Skin epidermis (tissue), 12 donors: Measurements from ENCODE around the gene TSPAN18.
A peak's percentile ranks its signal among the peaks of the same experiment; 100 is the strongest.

ENCODE experiments used
- H3K27ac ChIP-seq, 21 experiments: fragments of 200-600 bp; sonication (generic) in 11 of 21; one replicate each; pipeline ENCODE4 v1.5.0; 2020; ENCODE audit warnings: mild to moderate bottlenecking in 3 of 21, inconsistent platforms in 2 of 21, moderate library complexity in 2 of 21
- H3K4me3 ChIP-seq, 7 experiments: fragments of 200-600 bp; sonication (generic) in 2 of 7; one replicate each; pipeline ENCODE4 v1.5.0; 2020; ENCODE audit warnings: inconsistent platforms in 2 of 7, mild to moderate bottlenecking in 2 of 7, moderate library complexity in 1 of 7

TSPAN18 gene

DNA sequence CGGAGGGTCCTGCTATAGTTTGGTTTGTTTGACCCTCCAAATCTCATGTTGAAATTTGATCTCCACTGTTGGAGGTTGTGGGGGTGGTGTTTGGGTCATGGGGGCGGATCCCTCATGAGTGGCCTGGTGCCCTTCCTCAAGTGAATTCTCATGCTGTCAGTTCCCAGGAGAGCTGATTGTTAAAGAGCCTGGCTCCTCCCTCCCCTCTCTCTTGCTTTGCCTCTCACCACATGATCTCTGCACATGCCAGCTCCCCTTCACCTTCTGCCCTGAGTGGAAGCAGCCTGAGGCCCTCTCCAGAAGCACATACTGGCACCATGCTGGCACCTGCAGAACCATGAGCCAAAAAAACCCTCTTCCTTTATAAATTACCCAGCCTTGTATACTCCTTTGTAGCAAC lies 7.1 kb downstream of the TSPAN18 start:
- no peak overlapping the region for H3K27ac ChIP-seq
- no peak overlapping the region for H3K4me3 ChIP-seq

DNA sequence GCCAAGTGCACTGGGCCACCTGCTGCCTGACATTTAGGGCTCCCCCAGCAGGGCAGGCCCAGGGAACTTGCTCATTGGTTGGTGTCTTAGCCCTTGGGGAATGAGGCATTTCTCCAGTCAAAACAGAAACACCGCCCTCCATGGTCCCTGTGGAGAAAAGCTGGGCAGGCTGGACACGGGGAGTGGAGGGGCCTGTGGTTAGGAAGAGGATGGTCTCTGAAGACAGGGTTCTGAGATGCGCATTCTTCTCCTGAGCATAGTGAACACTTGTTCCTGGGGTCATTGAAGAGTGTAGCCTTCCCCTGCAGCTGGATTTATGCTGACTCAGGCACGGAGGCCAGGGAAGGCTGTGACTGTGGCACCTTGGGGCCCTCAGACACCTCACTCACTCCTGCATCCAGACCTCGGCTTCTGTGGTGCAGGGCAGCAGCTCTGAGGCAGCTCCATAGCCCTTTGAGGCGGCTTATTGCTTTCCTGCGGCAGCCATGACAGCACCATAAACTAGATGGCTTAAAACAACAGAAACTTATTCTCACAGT lies 8.2 kb downstream of the TSPAN18 start:
- Histone ChIP-seq H3K4me3 (no peak overlapping the region), H3K27ac (peak overlapping the region in 1 of 21 experiments; percentile 25)

DNA sequence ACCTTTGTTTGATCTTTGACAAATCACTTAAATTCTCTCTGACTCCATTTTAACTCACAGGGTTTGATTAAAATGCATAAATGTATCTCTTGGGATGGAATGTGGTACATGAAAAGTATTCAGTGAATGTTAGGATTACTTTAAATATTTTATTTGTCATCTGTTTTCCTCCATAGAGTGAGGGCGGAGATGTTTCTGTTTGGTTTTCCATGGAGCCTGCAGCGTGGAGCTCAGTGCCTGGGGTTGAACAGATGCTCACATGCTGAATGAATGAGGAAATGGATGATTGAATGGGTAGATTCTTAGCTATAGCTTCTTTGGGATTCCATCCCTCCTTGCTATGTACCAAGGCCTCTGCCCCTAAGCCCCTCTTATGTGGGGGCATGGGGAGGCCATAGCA lies 10.0 kb downstream of the TSPAN18 start:
- Histone ChIP-seq H3K27ac (no peak overlapping the region), H3K4me3 (no peak overlapping the region)

DNA sequence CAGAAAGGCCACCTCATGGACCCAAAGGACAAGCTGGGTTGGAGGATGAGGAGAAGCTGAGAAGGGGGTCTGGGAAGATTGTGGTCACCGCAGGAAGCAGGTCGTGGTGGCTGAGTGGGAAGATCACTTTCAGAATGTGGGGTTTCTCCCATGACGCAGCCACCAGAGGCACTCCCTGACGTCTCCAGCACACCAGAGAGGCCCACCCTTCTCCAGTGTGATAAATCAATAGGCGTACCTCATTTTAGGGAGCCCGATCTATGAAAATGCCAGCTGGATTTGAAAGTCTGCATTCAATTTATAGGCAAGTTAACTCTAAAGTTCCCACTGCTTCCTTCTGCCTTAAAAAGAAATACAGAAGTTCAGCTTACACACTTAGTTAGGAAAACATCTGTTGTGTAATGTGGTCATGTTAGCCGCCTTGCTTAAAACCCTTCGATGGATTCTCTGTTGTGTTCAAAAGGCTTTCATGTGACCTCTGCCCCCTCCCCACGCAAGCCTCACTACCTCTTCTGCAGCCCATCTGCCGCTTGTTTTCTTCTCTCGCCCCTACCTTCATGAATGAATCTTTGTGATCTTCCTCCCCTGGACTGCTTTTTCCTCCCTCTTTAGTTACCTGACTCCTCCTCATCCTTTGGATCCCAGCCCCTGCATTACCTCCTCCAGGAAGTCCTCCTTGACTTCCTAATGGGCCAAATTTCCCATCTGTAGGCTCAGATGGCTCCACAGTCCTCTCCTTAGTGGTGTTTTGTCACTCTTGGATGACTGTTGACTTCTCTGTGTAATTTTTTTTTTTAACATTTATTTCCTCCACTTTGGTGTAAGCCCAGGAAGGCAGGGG lies 10.7 kb downstream of the TSPAN18 start:
- Histone ChIP-seq H3K27ac (no peak overlapping the region), H3K4me3 (no peak overlapping the region)

DNA sequence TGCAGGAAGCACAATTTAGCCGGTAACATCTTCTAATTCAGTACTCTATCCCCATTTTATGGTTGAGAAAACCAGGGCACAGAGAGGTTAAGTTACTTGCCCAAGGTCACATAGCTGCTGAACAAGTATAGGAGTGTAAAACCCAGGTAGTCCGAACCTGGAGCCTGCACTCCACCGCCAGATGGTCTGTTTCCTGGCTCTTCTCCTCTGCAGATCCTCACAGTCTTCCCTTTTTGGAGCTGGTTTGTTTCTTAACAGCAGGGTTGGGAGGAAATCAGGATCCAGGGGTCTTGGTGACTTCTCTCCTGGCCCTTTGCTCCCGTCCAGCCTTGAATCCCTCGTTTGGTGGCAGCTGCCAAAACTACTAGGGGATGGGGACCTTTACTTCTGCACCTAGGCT lies 12.0 kb downstream of the TSPAN18 start:
- H3K27ac ChIP-seq: no peak overlapping the region
- no peak overlapping the region for H3K4me3 ChIP-seq

DNA sequence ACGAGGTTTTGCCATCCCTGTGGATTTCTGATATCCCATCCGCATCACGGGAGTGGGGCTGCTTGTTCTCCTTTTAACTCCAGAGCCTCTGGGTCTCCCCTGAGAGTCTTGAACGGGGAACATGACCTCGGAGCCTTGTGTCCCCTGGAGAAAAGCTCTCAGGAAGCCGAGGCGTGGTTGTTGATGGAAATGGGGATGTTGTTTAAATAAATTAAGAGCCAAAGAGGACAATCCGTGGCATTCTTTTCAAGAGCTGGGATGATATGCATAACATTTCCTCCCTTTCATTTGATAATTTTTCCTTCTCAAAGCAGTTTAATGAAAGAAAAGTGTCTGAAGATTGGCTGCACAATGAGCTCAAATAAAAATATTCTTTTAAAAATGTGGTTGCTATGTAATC lies 14.2 kb downstream of the TSPAN18 start:
- no peak overlapping the region for H3K4me3 ChIP-seq
- peak overlapping the region in 1 of 21 experiments; percentile 19 for H3K27ac ChIP-seq

DNA sequence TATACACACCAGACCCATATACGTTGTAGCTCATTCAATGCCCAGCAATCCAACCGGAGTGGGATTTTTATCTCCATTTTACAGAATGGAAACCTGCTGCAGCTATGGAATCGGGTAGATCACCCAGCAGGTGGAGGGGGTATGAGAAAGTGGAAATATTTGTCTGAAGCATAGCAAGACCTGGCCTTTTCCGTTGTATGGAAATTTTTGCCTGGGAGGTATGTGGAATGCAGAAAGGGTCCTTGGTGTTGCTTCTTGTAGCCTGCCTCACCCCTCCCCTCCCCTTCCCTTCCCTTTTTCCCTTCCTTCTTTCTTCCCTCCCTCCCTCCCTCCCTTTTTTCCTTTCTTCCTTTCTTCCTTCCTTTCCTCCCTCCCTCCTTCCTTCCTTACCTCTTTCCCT lies 15.2 kb downstream of the TSPAN18 start:
- no peak overlapping the region for H3K27ac ChIP-seq

DNA sequence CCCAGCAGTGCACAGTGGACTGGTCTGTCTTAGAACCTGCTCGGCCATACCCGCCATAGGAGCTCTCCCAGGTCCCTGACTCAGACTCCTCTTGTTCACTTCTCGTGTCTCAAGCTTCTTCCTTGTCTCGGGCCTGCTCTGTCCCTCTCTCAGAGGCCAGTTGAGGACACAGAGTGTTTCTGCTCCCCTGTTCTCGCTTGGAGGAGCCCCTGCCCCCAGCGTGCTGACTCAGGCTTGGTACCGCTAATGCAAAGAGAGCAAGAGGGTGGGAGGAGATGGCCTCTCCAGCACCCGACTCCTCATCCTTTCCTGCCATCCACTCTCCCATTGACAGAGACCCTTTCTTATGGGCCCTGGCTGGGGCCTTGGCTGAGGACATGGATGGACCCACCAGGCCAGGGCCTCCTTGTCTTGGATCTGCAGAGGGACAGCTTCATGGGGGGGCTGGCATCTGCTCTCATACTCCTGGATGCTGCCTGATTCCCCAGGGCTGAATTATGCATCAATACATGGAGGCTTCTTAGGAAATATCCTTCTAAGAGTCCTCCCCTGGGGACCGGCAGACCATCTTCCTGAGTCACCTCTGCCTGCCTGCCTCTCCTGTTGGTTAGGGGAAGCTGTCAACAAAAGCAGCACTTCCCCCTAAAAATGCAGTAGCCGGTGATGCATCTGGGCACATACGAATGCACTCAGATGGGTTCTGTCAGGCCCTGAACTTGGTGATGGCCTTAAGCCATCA lies 15.9 kb downstream of the TSPAN18 start:
- no peak overlapping the region for H3K4me3 ChIP-seq
- peak overlapping the region in 3 of 21 experiments; percentile 17 to 61 (median 55) for H3K27ac ChIP-seq

More for the DNA sequence above, 15.2 kb downstream of the TSPAN18 start:
- H3K4me3 ChIP-seq: no peak overlapping the region

DNA sequence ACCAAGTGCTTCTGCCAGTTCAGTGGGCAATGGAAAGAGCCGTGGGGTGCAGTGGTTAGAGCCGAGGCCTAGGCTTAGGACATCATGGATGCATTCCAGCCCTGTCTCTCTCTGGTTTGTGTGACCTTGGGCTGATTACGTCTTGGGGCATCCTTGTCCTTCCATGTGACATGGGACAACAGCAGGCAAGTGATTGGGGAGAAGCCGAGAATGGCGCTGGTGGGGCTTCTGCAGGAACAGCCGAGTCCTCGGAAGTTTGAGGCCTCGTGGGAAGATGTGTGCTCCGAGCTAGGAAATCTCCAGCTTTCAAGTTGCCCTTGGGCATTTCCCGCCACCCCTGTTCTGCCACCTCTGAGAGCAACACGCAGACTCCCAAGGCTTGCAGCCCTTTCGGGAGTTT lies 16.6 kb downstream of the TSPAN18 start:
- Histone ChIP-seq H3K27ac (peak overlapping the region in 6 of 21 experiments; percentile 17 to 61 (median 30)), H3K4me3 (no peak overlapping the region)

DNA sequence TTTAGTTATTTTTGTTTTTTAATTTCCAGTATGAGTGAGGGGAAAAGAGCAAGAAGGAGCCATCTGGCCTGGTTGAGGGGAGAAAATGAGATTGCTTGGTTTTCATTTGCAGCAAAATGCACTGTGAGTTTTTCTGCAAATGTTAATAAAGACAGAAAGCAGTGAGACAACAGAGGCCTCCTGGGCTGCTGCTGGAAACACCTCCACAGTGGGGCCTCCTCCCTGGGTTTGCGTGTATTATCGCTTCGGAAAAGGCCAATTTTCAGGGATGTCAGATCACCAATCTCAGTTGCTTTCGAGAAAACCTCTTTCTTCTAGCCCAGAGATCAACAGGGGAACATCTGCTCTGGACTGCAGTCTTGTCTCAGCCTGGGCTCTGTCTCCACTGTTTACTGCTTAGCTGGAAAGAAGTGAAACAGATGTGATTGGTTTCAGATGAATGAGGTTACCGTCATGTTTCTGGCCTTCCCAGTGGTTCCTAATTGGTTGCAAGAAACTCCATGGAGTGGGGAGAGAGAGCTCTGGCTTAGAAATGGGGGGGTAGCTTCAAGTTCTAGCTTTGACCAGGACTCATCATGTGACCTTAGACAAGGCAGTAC lies 17.3 kb downstream of the TSPAN18 start:
- H3K27ac ChIP-seq: peak overlapping the region in 7 of 21 experiments; percentile 3 to 61 (median 42)
- H3K4me3 ChIP-seq: no peak overlapping the region

DNA sequence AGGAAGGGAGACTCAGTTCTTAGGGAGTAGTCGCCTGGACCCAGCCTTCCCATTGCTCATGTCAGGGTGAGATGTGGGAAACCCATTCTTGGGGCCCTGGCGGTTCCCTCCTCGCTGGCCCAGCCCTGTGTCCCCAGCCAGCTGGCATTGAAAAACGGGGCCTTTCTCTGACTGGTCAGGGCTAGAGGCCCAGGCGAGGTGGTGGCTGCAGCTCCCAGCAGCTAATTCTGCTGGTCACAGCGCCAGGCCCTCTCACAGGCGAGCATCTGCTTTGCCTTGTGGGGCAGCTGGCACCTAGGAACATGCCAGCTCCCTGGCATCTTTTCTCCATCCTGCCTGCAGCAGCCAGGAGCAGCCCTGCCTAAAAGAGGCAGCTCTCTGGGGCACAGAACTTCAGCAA lies 20.1 kb downstream of the TSPAN18 start:
- Histone ChIP-seq H3K27ac (peak overlapping the region in 13 of 21 experiments; percentile 26 to 75 (median 55)), H3K4me3 (no peak overlapping the region)

DNA sequence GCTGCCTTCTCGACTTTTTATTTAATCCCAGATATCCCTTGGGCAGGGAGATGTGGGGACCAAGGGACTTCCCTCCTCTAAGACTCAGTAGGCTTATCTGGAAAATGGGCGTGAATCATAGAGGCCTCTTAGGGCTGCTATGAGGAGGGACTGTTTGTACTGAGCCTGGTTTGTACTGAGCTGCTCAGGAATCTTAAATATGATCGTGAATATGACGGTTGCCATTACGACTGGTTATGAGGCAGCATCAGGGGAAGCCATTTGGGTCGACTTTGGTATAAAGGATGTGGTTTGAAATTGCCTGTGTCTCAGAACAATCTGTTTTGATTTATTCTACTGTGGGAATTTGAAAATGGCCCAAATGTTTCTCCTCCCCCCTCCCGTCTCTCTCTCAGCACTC lies 20.6 kb downstream of the TSPAN18 start:
- Histone ChIP-seq H3K4me3 (no peak overlapping the region), H3K27ac (peak overlapping the region in 13 of 21 experiments; percentile 26 to 75 (median 55))

DNA sequence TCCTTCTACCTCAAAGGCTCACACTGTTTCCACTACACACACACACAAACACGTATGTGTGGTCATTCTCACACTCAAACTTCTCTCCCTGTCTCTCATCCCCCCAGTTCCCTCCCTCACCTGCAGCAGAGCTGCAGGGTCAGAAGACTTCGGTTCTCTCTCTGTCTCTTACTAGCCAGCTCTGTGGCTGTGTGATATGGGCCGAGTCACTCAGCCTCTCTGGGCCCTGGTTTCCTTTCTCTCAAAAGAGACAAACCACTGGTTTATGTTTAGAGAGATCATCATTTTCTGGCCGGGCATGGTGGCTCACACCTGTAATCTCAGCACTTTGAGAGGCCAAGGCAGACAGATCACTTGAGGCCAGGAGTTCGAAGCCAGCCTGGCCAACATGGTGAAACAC lies 21.1 kb downstream of the TSPAN18 start:
- H3K27ac ChIP-seq: peak overlapping the region in 2 of 21 experiments; percentile 25 to 42
- no peak overlapping the region for H3K4me3 ChIP-seq

DNA sequence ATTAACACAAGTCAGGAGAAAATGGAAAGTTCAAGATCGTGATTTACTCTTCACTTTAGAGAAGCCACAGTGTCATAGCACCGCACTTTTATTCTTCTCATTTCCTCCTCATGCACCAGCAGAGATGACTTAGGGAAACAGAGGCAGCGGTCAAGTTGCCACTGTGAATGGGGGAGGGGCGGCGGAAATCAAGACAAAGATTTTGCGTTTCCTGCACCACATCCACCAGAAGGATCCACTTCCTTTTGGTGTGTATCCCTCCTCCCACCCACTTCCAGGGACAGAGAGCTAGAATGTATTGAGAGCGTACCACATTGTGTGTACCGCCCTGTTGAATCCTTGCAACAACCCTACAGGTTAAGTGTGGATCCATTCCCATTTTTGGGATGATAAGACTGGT lies 21.8 kb downstream of the TSPAN18 start:
- no peak overlapping the region for H3K27ac ChIP-seq
- H3K4me3 ChIP-seq: no peak overlapping the region

DNA sequence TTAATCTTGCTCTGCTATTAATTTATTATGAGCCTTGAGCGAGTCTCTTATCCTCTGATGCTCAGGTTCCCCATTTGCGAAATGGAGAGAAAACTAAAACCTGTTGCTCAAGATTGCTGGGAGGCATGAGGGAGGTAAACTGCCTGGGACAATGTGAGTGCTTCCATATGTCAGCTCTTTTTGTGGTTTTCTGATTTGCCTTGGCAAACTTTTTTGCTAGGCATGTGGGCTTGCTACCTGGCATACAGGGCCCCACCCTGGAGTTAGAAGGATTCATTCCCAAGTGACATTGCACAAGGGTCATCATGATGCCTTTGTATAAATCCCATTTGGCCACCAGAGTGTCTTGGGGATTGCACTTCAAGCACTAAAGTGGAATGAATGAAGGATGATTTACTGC lies 22.4 kb downstream of the TSPAN18 start:
- Histone ChIP-seq H3K27ac (no peak overlapping the region), H3K4me3 (no peak overlapping the region)

DNA sequence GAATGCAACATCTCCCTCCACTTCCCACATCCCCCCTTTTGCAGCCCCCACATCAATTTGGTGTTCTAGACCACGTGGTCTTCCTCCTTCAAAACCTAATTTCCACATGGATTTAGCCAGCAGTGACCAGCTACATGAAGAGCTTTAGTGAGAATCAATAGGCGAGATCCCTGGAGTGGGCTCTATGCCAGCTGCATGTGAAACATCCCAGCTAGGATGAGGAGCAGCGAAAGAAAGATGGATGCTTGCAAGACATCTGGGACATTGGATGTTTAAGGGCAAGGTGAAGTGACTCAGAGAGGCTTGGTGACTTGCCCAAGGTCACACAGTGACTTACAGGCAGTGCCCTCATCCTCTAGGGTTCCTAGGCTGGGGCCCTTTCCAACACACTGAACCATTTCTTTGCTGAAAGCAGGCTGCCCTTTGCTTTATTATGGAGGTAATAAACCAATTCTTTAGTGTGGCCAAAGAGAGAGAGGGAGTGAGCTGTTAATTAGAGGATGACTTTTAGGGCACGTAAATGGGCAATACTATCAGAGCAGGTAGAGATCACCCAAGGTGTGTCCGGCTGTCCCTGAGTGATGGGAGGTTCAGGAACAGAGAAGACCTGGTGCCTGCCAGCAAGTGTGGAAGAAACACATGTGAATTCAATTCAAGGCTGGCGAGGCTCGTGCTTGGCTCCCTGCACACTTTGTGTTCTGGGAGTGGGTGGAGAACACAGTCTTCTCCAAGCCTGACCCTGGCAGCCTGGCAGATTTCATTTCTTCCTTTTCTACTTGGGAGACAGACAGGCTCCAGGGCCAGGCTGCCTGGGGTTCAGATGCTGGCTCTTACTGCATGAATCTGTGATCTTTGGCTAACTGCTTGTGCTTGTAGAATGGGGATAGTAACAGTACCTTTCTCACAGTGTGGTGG lies 24.0 kb downstream of the TSPAN18 start:
- Histone ChIP-seq H3K4me3 (no peak overlapping the region), H3K27ac (peak overlapping the region in 1 of 21 experiments; percentile 58)

DNA sequence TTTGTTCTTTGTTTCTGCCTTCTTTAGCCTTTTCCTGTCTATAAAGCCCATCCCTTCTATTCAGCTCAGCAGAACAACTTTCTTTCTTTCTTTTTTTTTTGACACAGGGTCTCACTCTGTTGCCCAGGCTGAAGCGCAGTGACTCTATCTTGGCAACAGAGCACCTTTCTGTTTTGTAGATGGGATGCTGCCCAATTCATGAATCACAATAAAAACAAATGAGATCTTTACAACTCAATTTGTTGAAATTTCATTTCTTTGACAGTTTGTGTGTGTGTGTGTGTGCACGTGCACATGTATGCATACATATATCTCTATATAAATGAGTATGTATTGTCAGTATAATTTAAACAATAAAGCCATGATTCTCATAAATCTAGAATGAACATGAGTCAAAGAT lies 25.5 kb downstream of the TSPAN18 start:
- Histone ChIP-seq H3K4me3 (no peak overlapping the region), H3K27ac (no peak overlapping the region)

DNA sequence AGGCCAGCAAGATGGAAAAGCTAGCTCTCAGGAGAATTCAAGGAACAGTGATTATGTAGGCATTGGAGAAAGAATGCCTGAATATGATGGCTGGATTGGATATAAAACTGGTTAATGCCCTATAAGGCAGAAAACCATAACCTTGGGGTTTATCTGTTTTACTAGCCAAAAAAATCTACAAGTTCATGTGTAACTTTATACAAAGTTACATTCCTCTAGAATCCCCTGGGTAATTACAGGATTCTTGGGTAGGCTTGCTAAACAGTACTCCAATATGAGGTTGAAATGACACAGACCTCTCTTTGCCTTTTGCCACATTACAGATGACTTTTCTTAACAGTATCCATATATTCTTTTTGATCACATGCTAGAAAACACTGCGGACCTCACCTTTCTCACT lies 26.0 kb downstream of the TSPAN18 start:
- H3K27ac ChIP-seq: peak overlapping the region in 1 of 21 experiments; percentile 77
- no peak overlapping the region for H3K4me3 ChIP-seq

DNA sequence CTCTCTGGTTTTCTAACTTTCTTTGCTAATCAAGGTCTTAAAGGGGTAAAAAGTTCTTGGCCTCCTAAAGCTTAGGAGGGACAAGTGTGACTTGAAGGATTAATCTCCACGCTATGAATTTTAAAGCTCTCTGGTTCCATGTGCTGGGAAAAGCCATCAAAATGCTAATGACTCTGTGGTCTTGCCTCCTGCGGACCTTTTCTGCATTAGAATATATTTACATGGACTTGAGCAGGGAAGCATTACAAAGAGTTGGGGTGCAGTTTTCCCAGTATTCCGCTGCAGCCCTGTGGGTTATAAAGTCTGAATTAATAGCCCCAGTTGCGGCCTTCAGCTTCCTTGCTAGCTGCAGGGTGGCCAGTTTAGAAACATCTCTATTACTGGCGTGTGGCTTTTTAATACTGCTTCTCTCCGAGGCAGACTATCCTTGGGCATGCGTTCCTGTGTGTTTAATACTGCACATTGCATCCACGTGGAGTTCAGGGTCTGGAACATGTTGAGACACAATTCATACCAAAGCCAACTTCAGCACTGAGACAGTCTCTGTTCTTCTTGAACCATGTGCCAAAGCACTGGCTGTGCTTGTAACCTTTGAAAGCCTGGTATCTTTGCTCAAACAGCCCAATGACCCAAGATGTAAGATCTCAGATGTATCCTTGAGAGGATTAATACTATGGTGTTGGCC lies 27.3 kb downstream of the TSPAN18 start:
- H3K27ac ChIP-seq: peak overlapping the region in 6 of 21 experiments; percentile 11 to 77 (median 45)

More for the DNA sequence above, 27.3 kb downstream of the TSPAN18 start:
- no peak overlapping the region for H3K4me3 ChIP-seq
